22Rv1 (cell line): ENCODE results near the gene HNRNPH2.

ENCODE experiments used
- ZFX ChIP-seq: fragments of 450-650 bp; IDR thresholded peaks from 2 replicates; pipeline ENCODE4 v1.6.1; 2017; ENCODE audit warnings: antibody characterized with exemption, borderline replicate concordance
- TF ChIP-seq, protein P1 (sequence below): fragments of 450-650 bp; IDR thresholded peaks from 2 replicates; pipeline ENCODE4 v1.5.1; 2017; ENCODE audit warnings: mild to moderate bottlenecking

DNA sequence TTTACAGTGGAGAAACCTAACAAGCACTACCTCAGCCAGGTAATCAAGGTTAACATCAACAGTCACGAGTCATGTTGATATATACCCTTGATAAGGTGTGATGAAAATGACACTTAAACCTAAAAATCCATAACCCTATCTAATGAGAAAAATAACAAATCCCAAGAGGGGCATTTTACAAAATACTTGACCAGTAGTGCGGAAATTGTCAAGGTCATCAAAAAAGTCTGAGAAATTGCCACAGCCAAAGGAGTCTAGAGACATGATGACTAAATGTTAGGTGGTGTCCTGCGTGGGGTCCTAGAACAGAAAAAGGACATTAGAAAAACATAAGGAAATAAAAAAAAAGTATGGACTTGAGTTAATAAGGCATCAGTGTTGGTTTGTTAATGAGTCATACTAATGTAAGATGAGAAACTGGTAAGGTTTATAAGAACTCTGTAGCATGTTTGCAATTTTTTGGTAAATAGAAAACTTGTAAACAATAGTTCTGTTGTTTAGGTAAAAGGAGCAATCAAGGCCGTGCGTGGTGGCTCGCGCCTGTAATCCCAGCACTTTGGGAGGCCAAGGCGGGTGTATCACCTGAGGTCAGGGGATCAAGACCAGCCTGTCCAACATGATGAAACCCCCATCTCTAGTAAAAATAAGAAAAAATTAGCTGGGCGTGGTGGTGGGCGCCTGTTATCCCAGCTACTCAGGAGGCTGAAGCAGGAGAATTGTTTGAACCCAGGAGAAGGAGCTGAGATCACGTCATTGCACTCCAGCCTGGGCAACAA, 14.3 kb upstream of the HNRNPH2 start:
- TF ChIP-seq, protein P1, sequence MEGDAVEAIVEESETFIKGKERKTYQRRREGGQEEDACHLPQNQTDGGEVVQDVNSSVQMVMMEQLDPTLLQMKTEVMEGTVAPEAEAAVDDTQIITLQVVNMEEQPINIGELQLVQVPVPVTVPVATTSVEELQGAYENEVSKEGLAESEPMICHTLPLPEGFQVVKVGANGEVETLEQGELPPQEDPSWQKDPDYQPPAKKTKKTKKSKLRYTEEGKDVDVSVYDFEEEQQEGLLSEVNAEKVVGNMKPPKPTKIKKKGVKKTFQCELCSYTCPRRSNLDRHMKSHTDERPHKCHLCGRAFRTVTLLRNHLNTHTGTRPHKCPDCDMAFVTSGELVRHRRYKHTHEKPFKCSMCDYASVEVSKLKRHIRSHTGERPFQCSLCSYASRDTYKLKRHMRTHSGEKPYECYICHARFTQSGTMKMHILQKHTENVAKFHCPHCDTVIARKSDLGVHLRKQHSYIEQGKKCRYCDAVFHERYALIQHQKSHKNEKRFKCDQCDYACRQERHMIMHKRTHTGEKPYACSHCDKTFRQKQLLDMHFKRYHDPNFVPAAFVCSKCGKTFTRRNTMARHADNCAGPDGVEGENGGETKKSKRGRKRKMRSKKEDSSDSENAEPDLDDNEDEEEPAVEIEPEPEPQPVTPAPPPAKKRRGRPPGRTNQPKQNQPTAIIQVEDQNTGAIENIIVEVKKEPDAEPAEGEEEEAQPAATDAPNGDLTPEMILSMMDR = no peak
- TF ChIP-seq ZFX = no peak
